Mesothelial cell of epicardium (in vitro differentiated cells): Measurements from ENCODE around the gene EPDR1. TPM values are rescaled to one million over a fixed set of nuclear protein-coding genes. Genes with fewer than 3 reads are reported as not detected.

Experiments
- DNase-seq, 2 experiments: peaks; one replicate each; pipeline ENCODE4 v3.0.0; 2021; ENCODE audit warnings: low spot score in 2 of 2; ENCODE audit not compliant: unreplicated experiment in 2 of 2
- H3K27ac Mint-ChIP-seq: 2 replicates; pipeline ENCODE4 v1.8.0; 2021; ENCODE audit warnings: mixed read lengths
- H3K27me3 Mint-ChIP-seq: 2 replicates; pipeline ENCODE4 v1.8.0; 2021; ENCODE audit warnings: low read depth, mixed read lengths
- H3K36me3 Mint-ChIP-seq: 2 replicates; pipeline ENCODE4 v1.8.0; 2021; ENCODE audit warnings: mixed read lengths
- H3K4me1 Mint-ChIP-seq: 2 replicates; pipeline ENCODE4 v1.8.0; 2021; ENCODE audit warnings: mixed read lengths
- H3K4me3 Mint-ChIP-seq: 2 replicates; pipeline ENCODE4 v1.8.0; 2021; ENCODE audit warnings: mild to moderate bottlenecking, moderate library complexity, mixed read lengths
- H3K9me3 Mint-ChIP-seq: 2 replicates; pipeline ENCODE4 v1.8.0; 2021; ENCODE audit warnings: mixed read lengths
- total RNA-seq: library from RNA; stranded (reverse); gene quantifications from 3 replicates; pipeline ENCODE4 v1.2.1, GENCODE V29; 2021
- TF ChIP-seq, protein P1 (sequence below): fragments of 200-600 bp; sonication (generic); IDR thresholded peaks from one replicate; pipeline ENCODE4 v1.5.0; 2021; ENCODE audit warnings: antibody characterized with exemption; ENCODE audit not compliant: unreplicated experiment

Gene EPDR1
- total RNA-seq, 1 donor from 2014 or later: 6.2 TPM

DNA sequence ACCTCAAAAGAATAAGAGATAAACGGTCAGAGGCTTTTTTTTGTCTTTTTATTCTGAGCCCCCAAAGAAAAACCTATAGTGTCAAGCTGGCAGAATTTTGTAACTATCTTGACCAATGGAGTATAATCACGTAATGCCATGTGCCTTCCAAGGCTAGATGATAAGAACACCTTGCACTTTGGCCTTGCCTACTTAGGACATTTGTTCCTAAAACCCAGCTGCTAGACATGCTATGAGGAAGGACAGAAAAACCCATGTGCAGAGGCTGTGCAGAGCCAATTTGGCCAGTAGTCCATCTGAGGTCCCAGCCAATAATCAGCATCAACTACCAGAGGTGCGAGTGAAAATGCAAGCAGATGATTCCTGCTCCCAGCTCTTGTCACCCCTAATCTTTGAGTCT is 69.9 kb downstream of the EPDR1 start:
- H3K36me3 Mint-ChIP-seq: no peaks in the 10 kb centered on the region
- H3K4me3 Mint-ChIP-seq: no peak overlapping the region
- TF ChIP-seq, protein P1, sequence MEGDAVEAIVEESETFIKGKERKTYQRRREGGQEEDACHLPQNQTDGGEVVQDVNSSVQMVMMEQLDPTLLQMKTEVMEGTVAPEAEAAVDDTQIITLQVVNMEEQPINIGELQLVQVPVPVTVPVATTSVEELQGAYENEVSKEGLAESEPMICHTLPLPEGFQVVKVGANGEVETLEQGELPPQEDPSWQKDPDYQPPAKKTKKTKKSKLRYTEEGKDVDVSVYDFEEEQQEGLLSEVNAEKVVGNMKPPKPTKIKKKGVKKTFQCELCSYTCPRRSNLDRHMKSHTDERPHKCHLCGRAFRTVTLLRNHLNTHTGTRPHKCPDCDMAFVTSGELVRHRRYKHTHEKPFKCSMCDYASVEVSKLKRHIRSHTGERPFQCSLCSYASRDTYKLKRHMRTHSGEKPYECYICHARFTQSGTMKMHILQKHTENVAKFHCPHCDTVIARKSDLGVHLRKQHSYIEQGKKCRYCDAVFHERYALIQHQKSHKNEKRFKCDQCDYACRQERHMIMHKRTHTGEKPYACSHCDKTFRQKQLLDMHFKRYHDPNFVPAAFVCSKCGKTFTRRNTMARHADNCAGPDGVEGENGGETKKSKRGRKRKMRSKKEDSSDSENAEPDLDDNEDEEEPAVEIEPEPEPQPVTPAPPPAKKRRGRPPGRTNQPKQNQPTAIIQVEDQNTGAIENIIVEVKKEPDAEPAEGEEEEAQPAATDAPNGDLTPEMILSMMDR: no peak
- H3K27ac Mint-ChIP-seq: no peak overlapping the region
- DNase-seq: no peak
- peaks cover 11% of the 10 kb centered on the region for H3K9me3 Mint-ChIP-seq
- peaks cover 3% of the 10 kb centered on the region for H3K27me3 Mint-ChIP-seq
- H3K4me1 Mint-ChIP-seq: peaks cover 3% of the 10 kb centered on the region

DNA sequence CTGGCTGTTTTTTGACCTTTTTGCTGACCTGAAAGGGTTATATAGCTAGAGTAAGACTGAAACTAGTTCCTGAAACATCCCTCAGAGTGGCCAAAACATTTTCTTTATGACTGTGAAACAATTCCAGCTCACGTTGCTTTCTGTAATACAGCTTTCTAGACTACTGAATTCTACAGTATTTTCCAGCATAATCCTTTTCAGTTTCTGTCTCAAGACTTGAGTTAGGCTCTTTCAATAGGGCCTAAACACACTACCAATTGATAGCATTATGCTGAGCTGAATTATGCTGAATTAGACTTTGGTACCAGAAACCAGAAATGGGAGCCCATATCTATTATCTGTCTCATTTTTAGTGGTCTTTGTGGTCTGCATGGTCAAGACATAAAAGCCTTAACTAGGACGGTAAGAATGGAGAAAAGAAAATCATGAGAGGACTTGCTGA is 72.6 kb downstream of the EPDR1 start:
- Mint-ChIP-seq H3K27me3 (no peaks in the 10 kb centered on the region), H3K27ac (no peak overlapping the region), H3K4me1 (no peaks in the 10 kb centered on the region), H3K4me3 (no peak overlapping the region), H3K36me3 (no peaks in the 10 kb centered on the region), H3K9me3 (peaks cover 25% of the 10 kb centered on the region)
- DNase-seq: no peak
- TF ChIP-seq, protein P1: no peak

GRCh38 chr7:37999673-38000072 is 79.2 kb downstream of the EPDR1 start:
- TF ChIP-seq, protein P1: no peak
- H3K4me3 Mint-ChIP-seq: no peak overlapping the region
- peaks cover 28% of the 10 kb centered on the region for H3K9me3 Mint-ChIP-seq
- peaks cover 17% of the 10 kb centered on the region for H3K4me1 Mint-ChIP-seq
- H3K36me3 Mint-ChIP-seq: no peaks in the 10 kb centered on the region
- DNase-seq: no peak
- H3K27ac Mint-ChIP-seq: peak overlapping the region; percentile 69
- no peaks in the 10 kb centered on the region for H3K27me3 Mint-ChIP-seq

DNA sequence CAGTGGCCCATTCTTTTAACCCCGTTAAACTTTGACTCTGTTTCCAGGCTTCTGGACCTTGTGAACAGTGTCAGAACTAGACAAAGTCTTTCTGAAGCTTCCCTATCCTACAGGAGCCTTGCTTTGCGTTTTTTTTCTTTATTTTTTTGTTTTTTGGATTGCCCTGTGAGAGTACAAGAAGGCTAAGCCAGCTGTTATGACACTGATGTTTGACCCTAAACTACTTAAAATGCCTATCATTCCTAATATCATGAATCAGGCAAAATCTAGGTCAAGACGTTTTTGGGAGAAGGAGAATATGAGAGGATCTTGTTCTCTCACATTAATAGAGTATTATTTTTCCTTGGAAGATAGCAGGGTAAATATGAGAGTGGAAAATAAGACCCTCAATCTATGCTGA is 79.8 kb downstream of the EPDR1 start:
- H3K27ac Mint-ChIP-seq: no peak overlapping the region
- TF ChIP-seq, protein P1: no peak
- DNase-seq: no peak
- H3K27me3 Mint-ChIP-seq: no peaks in the 10 kb centered on the region
- peaks cover 27% of the 10 kb centered on the region for H3K9me3 Mint-ChIP-seq
- H3K36me3 Mint-ChIP-seq: no peaks in the 10 kb centered on the region
- no peak overlapping the region for H3K4me3 Mint-ChIP-seq
- peaks cover 17% of the 10 kb centered on the region for H3K4me1 Mint-ChIP-seq

Other genes starting within 250 kb of the EPDR1 start
- gene GPR141, start 236.9 kb upstream of the EPDR1 start, total RNA-seq: 0.49 to 1.0 TPM (median 0.59 TPM) in 3 replicates
- gene NME8, start 72.0 kb upstream of the EPDR1 start, total RNA-seq: 0.86 to 1.2 TPM (median 1.1 TPM) in 3 replicates
- gene SFRP4, start 3.8 kb upstream of the EPDR1 start, total RNA-seq: 5.7 to 6.6 TPM (median 6.4 TPM) in 3 replicates